Stomach (tissue), 4 donors: Measurements from ENCODE around the gene TMEM222.

Experiments
- CTCF ChIP-seq, 7 experiments: fragments of 450-650 bp in 4 of 7; fragments of 200-600 bp in 3 of 7; sonication (generic) in 3 of 7; IDR thresholded peaks; one replicate each; pipeline ENCODE4 v1.5.1; 2016 to 2019; ENCODE audit warnings: antibody characterized with exemption in 7 of 7, control low read depth in 2 of 7, mild to moderate bottlenecking in 1 of 7
- POLR2A ChIP-seq, 4 donors: fragments of 450-650 bp; IDR thresholded peaks; one replicate each; pipeline ENCODE4 v1.6.1; 2016; ENCODE audit warnings: antibody characterized with exemption in 4 of 4, control low read depth in 2 of 4, mild to moderate bottlenecking in 1 of 4, moderate library complexity in 1 of 4
- POLR2AphosphoS5 ChIP-seq, 3 donors: sonication (generic); formaldehyde crosslinking; IDR thresholded peaks; one replicate each; pipeline ENCODE4 v1.6.1; 2016; ENCODE audit warnings: antibody characterized with exemption in 3 of 3

- TF ChIP-seq CTCF (IDR thresholded peaks at IDR 0.05) (no peak), POLR2AphosphoS5 (IDR thresholded peaks at IDR 0.05) (no peak), POLR2A (IDR thresholded peaks at IDR 0.05) (no peak)
These were observed 8.8 kb downstream of the TMEM222 start for GRCh38 chr1:27330786-27331185.
